GM21529 (cell line): ENCODE data around the gene WNT5A.

Source experiments
- ATAC-seq: cut with Tn5 transposase; IDR thresholded peaks from one replicate; pipeline ENCODE4 v1.9.1; 2021; ENCODE audit not compliant: unreplicated experiment

The WNT5A gene

DNA sequence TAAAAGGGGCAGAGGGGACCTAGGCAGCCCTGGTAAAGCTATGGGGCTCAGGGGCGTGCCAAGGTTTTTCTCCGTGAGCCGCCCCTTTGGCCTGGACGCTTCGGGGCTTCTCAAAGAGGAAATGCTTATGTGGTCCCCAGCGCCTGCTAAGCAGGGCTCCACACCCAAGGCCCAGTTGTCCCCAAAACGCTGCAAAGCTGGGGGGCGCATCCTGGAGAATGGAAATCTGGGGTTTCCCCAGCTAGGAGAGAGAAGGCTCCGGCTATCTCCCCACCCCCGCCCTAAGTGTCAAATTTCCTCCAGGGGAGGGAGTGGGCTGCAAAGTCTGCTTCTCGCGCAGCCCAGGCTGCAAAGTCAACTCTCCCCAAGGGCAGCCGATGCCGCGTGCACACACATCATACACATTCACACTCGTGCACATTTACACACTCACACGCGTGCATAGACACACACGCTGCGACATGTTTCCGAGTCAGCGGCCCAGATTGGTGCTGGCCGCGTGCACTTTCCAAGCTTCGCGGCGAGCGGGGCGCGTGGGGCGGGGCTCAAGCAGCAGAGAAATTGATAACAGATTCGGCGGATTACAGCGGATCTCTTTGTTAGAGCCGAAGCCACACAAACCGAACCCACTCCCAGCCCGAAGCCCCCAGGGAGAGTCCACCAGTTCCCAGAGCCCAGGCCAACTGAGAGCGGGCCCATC, 4.5 kb downstream of the WNT5A start:
- no peak for ATAC-seq

GRCh38 chr3:55481744-55482495, 5.2 kb downstream of the WNT5A start:
- no peak for ATAC-seq

- ATAC-seq = no peak
Observed at GRCh38 chr3:55480911-55481743, 6.0 kb downstream of the WNT5A start.

- no peak for ATAC-seq
Observed at GRCh38 chr3:55477306-55478303, 9.5 kb downstream of the WNT5A start.

DNA sequence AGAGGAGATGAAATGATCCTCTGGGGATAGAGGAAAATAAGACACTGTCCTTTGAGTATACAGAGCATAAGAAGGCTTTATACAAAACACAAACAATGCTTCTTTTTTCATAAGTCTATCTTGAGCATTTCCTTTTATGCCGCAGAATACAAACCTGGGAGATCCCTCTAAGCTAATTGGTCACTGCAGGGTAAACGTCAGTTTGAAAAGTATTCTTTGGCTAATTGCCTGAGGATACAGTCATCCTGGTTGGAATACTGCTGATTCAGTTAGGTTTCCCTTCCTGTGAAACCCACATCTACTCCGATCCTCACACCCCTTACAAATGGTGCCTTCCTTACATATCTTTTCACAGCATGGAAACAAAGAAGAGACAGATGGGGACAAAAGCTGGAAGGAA, 10.6 kb downstream of the WNT5A start:
- no peak for ATAC-seq

DNA sequence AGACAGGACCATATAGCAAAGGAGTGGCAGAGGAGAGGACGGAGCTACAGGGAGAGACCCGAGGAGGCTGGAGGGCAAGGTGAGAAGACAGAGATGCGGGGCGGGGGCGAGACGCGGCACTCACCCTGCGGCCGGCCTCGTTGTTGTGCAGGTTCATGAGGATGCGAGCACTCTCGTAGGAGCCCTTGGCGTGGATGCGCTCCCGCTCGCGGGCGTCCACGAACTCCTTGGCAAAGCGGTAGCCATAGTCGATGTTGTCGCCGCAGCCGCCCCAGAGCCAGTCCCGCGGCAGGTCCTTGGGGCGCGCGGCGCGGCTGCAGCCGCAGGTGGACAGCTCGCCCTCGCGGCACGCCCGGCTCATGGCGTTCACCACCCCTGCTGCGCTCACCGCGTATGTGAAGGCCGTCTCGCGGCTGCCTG, 12.9 kb downstream of the WNT5A start:
- ATAC-seq = no peak

GRCh38 chr3:55473788-55474187, 13.3 kb downstream of the WNT5A start:
- no peak for ATAC-seq

DNA sequence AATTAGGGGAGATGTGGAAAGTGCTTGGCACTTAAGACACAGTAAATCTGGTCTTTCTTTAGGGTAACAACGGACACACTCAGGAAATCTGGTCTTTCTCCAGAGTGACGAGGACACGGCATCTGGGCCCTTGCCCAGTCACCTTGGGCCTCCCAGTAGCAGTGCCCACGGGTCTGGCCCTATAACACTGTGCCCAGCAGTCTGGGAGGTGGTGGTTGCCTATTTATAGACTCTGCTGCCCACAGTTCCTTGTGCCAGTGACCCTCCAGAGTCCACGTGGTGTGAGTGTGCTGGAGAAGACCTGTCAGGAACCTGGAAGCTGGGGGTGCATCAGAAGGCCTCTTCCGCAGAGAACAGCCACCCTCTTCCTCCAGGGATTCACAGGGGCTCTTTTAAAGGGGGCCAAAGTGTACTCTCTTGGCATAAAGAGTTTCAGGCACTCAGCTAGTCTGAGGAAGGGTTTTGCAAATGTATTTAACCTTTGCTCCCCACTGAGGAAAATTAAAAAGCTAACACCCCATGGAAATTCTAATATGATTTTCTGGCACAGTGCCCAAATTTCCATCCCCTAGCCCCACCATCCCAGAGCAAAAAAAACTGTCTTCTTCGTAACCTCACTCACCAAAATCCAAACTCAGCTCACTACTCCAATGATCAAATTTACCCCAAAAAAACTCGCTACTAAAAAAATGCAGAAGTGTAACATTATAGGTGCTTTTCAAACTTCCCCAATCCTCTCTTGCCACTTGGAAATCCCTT, 15.4 kb downstream of the WNT5A start:
- no peak for ATAC-seq

DNA sequence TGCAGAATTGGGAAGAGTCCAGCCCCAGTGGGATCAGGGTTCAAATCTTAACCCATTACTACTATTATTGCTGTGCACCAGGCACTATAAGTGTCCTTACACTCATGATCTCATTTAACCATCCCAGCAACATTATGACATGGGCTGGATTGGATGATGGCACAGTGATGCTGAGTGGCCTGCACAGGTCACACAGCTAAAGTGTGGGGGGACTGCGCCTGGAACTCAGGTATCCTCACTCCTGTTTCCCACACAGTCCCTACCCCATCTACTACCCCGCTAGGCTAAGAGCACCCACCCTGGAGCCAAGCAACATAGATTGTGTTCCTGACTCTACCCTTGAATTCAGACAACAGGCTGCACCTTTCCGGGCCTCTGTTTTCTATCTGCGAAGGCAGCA, 16.0 kb downstream of the WNT5A start:
- ATAC-seq = no peak

DNA sequence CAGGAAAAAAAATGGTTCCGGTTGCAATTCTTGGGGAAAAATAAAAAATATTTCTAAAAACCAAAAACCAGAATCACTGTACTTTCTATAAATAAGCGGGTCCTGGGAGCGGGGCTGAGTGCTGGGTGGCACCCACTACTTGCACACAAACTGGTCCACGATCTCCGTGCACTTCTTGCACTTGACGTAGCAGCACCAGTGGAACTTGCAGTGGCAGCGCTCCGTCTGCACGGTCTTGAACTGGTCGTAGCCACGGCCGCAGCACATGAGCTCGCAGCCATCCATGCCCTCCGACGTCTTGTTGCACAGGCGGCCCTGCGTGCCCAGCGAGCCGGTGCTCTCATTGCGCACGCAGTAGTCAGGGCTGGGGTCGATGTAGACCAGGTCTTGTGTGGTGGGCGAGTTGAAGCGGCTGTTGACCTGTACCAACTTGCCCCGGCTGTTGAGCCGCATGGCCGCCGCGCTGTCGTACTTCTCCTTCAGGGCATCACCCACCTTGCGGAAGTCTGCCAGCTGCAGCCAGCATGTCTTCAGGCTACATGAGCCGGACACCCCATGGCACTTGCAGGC, 17.1 kb downstream of the WNT5A start:
- ATAC-seq = no peak

GRCh38 chr3:55468251-55468650, 18.9 kb downstream of the WNT5A start:
- no peak for ATAC-seq

- no peak for ATAC-seq
Observed at GRCh38 chr3:55467099-55467498, 20.0 kb downstream of the WNT5A start.

GRCh38 chr3:55466526-55466925, 20.6 kb downstream of the WNT5A start:
- no peak for ATAC-seq

DNA sequence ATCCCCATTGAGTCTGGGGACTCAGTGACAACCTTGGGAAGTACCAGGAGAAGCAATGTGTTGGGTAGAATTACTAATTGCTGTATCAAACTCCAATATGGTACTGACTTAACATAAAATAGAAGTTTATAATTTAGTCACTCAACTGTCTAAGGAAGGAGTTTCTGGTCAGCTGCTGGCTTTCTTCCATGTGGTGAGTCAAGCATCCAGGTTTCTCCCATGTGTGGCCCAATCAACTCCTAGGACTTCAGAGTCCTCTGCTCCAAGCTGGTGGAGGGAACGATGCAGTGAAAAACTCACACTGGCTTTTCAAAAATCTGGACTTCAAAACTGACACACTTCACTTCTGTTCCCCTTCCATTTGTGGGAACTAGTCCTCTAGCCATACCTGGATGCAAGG, 25.2 kb downstream of the WNT5A start:
- no peak for ATAC-seq

- ATAC-seq = no peak
Observed at GRCh38 chr3:55459838-55460237, 27.3 kb downstream of the WNT5A start.

DNA sequence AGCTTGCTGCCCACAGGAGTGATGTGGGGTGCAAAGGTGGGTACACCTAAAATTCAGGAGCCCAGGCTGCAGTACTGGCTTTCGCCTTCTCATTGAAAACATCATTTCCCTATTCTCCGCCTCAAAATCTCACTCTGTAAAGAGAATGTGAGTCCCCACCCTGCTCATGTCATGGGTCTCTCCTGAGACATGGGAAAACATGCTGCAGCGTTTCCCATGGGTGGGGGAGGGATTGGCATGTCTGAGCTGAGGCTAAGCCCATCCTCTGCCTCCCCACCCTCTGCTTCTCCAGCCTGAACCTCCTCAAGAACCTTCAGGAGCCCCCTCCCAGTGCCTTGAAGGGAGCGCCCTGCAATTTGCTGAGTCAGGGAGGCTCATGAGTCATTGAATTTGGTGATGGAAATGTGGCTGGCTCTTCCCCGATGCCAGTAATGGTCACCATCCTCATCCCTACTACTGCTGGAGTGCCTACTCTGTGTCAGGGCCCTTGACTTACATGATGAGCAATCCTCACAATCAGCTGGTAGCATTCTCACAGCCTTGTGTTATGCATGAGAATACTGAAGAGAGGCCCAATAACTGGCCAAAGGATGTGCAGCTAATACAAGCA, 28.8 kb downstream of the WNT5A start:
- ATAC-seq = no peak

- no peak for ATAC-seq
Observed at GRCh38 chr3:55455915-55456314, 31.2 kb downstream of the WNT5A start.

GRCh38 chr3:55454611-55455010, 32.5 kb downstream of the WNT5A start:
- ATAC-seq = no peak

DNA sequence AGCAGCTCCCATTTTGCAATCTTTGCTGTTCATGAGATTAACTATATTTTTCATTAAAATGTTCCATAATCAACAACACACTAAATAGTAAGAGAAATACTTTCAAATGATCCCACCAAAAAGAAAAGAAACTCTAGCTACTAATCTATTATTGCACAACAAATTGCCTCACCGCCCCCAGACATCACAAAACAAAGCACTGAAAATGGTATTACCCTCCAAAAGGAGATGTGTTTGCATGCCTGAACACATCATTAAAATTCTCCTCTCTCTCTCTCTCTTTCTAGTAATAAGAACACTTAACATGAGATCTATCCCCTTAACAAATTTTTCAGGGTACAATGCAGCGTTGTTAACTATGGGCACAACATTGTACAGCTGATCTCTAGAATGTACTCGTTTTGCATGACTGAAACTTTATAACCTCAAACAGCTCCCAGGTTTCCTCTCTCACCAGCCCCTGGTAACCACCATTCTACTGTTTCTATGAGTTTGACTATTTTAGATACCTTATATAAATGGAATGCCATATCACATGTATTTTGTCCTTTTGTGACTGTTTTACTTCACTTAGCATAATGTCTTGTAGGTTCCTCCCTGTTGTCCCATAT, 33.1 kb downstream of the WNT5A start:
- ATAC-seq = no peak
